ENCODE measurements around the gene MEIKIN.

DNA sequence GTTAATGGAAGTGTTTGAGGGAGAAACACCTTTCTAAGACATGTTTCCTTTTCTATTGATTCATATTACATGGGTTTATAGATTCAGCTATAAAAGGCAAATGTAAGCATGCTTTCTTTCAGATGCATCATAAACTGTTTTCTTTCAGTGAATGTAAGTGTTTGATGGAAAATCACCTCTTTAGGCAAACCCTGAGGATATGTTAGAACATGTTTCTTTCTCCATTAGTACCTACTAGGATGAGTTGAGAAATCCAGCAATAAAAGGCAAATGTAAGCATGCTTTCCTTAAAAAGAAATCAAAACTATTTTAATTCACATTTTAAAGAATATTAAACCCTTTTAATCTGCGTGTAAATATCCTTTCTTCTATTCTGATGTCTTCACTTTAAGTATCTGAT lies 180.2 kb downstream of the MEIKIN start:
- TF ChIP-seq POLR2A (IDR thresholded peaks at IDR 0.05; ENCODE audit: low read depth, low read length) (no peak), POLR2AphosphoS5 (IDR thresholded peaks at IDR 0.05; ENCODE audit: insufficient read depth, low read depth, low read length) (no peak), MYC (IDR thresholded peaks at IDR 0.05; ENCODE audit: low read depth, low read length) (no peak)
- TF ChIP-seq, protein P1, sequence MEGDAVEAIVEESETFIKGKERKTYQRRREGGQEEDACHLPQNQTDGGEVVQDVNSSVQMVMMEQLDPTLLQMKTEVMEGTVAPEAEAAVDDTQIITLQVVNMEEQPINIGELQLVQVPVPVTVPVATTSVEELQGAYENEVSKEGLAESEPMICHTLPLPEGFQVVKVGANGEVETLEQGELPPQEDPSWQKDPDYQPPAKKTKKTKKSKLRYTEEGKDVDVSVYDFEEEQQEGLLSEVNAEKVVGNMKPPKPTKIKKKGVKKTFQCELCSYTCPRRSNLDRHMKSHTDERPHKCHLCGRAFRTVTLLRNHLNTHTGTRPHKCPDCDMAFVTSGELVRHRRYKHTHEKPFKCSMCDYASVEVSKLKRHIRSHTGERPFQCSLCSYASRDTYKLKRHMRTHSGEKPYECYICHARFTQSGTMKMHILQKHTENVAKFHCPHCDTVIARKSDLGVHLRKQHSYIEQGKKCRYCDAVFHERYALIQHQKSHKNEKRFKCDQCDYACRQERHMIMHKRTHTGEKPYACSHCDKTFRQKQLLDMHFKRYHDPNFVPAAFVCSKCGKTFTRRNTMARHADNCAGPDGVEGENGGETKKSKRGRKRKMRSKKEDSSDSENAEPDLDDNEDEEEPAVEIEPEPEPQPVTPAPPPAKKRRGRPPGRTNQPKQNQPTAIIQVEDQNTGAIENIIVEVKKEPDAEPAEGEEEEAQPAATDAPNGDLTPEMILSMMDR (IDR thresholded peaks at IDR 0.05; ENCODE audit: extremely low read depth in 1 of 2, insufficient read depth in 1 of 2, low read depth in 1 of 2, low read length in 2 of 2), result no peak

Measured in endothelial cell of umbilical vein (primary cell).